Trophoblast cell (in vitro differentiated cells and primary cell): ENCODE results near the gene KCNIP3.

ENCODE experiments used
- DNase-seq, 2 donors: peaks; one replicate each; pipeline ENCODE4 v3.0.0-alpha.2; 2016
- H2AFZ ChIP-seq: 2 replicates; pipeline ENCODE4 v1.6.1; 2013; ENCODE audit warnings: low read length, moderate library complexity, mild to moderate bottlenecking; ENCODE audit not compliant: insufficient read depth, poor library complexity
- H2AK5ac ChIP-seq: 2 replicates; pipeline ENCODE4 v1.6.1; 2013; ENCODE audit warnings: mild to moderate bottlenecking, low read length
- H2BK120ac ChIP-seq: 2 replicates; pipeline ENCODE4 v1.6.1; 2013; ENCODE audit warnings: low read length, mild to moderate bottlenecking, moderate library complexity; ENCODE audit not compliant: insufficient read depth, poor library complexity
- H2BK12ac ChIP-seq: 2 replicates; pipeline ENCODE4 v1.6.1; 2013; ENCODE audit warnings: mild to moderate bottlenecking, low read length, moderate library complexity
- H2BK5ac ChIP-seq: 2 replicates; pipeline ENCODE4 v1.6.1; 2013; ENCODE audit warnings: low read length, low read depth, moderate library complexity, mild to moderate bottlenecking; ENCODE audit not compliant: poor library complexity
- H3K14ac ChIP-seq: 2 replicates; pipeline ENCODE4 v1.6.1; 2013; ENCODE audit warnings: mild to moderate bottlenecking, low read length
- H3K18ac ChIP-seq: 2 replicates; pipeline ENCODE4 v1.6.1; 2013; ENCODE audit warnings: mild to moderate bottlenecking, low read length
- H3K23ac ChIP-seq: 2 replicates; pipeline ENCODE4 v1.6.1; 2013; ENCODE audit warnings: low read length
- H3K27ac ChIP-seq: 2 replicates; pipeline ENCODE4 v1.5.1; 2013; ENCODE audit warnings: low read depth, mild to moderate bottlenecking, inconsistent platforms, low read length, moderate library complexity
- H3K27me3 ChIP-seq: 2 replicates; pipeline ENCODE4 v1.6.1; 2013; ENCODE audit warnings: inconsistent platforms, mild to moderate bottlenecking, low read length, moderate library complexity; ENCODE audit not compliant: insufficient read depth
- H3K36me3 ChIP-seq, 2 experiments: 1 replicate in 1 of 2; 2 replicates in 1 of 2; pipeline ENCODE4 v1.6.1; 2013; ENCODE audit warnings: low read length in 2 of 2, mild to moderate bottlenecking in 2 of 2, moderate library complexity in 1 of 2; ENCODE audit not compliant: insufficient read depth in 2 of 2, control insufficient read depth in 1 of 2
- H3K4ac ChIP-seq: 2 replicates; pipeline ENCODE4 v1.6.1; 2013; ENCODE audit warnings: low read depth, mild to moderate bottlenecking, low read length, moderate library complexity
- H3K4me1 ChIP-seq, 2 experiments: 1 replicate in 1 of 2; 2 replicates in 1 of 2; pipeline ENCODE4 v1.6.1; 2013; ENCODE audit warnings: low read length in 2 of 2, mild to moderate bottlenecking in 2 of 2, moderate library complexity in 1 of 2; ENCODE audit not compliant: insufficient read depth in 2 of 2, control insufficient read depth in 1 of 2
- H3K4me2 ChIP-seq: 2 replicates; pipeline ENCODE4 v1.6.1; 2013; ENCODE audit warnings: inconsistent platforms, mild to moderate bottlenecking, low read length, moderate library complexity
- H3K4me3 ChIP-seq: 2 replicates; pipeline ENCODE4 v1.5.1; 2013; ENCODE audit warnings: mild to moderate bottlenecking, low read depth, low read length, inconsistent platforms
- H3K79me1 ChIP-seq: one replicate; pipeline ENCODE4 v1.6.1; 2013; ENCODE audit warnings: low read length
- H3K79me2 ChIP-seq: 2 replicates; pipeline ENCODE4 v1.6.1; 2013; ENCODE audit warnings: low read length, mild to moderate bottlenecking; ENCODE audit not compliant: control insufficient read depth, insufficient read depth, poor library complexity
- H3K9ac ChIP-seq: 2 replicates; pipeline ENCODE4 v1.6.1; 2013; ENCODE audit warnings: mild to moderate bottlenecking, low read length
- H3K9me3 ChIP-seq: 2 replicates; pipeline ENCODE4 v1.6.1; 2013; ENCODE audit warnings: low read depth, mild to moderate bottlenecking, control low read depth, inconsistent platforms, low read length; ENCODE audit not compliant: insufficient read depth
- H4K12ac ChIP-seq: 2 replicates; pipeline ENCODE4 v1.6.1; 2013; ENCODE audit warnings: low read depth, mild to moderate bottlenecking, low read length, moderate library complexity
- H4K8ac ChIP-seq: 2 replicates; pipeline ENCODE4 v1.6.1; 2013; ENCODE audit warnings: low read depth, mild to moderate bottlenecking, low read length, moderate library complexity
- H4K91ac ChIP-seq: one replicate; pipeline ENCODE4 v1.6.1; 2013; ENCODE audit warnings: low read depth, mild to moderate bottlenecking, low read length, moderate library complexity
- WGBS: extraction: QIAGEN DNeasy Blood & Tissue Kit; methylation state at CpG from one replicate; pipeline ENCODE4 v1.1.7; 2013; ENCODE audit warnings: missing lambda C conversion rate; ENCODE audit not compliant: insufficient read length, insufficient coverage; ENCODE audit errors: extremely low coverage; 5-methylcytosine and 5-hydroxymethylcytosine counted together

KCNIP3 gene

DNA sequence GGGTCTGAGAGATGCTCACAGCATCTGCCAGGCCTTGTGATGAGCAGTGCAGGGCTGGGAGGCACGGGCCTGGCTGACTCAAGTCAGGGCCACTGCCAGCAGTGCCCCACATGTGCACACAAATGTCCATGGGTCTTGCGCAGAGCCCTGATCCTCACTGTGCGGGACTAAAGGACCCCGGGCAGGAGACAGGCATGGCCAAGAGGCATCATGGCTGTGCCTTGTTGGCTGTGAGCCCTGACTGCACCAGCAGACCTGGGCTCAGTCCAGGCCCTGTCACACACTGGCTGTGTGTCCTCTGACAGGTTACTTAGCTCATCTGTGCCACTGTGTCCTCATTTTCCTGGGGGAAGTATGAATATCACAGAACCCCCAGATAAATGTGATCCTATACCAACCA, 4.0 kb downstream of the KCNIP3 start:
- H2AK5ac ChIP-seq = no peak overlapping the region
- H4K8ac ChIP-seq = no peak overlapping the region
- no peak for DNase-seq
- no peak overlapping the region for H3K18ac ChIP-seq
- H3K4me3 ChIP-seq = no peak overlapping the region
- H3K4me2 ChIP-seq = no peak overlapping the region
- no peak overlapping the region for H4K12ac ChIP-seq
- no peaks in the 10 kb centered on the region for H3K79me2 ChIP-seq
- H3K9me3 ChIP-seq = no peaks in the 10 kb centered on the region
- H2BK12ac ChIP-seq = no peak overlapping the region
- no peak overlapping the region for H2BK120ac ChIP-seq
- no peak overlapping the region for H3K27ac ChIP-seq
- H4K91ac ChIP-seq = no peak overlapping the region
- no CpG with 5 or more reads among the region's 4 CpGs for WGBS
- H3K4ac ChIP-seq = no peak overlapping the region
- no peaks in the 10 kb centered on the region for H3K27me3 ChIP-seq
- H3K14ac ChIP-seq = no peak overlapping the region
- no peaks in the 10 kb centered on the region for H3K36me3 ChIP-seq
- H3K9ac ChIP-seq = no peak overlapping the region
- H3K23ac ChIP-seq = no peak overlapping the region
- H3K4me1 ChIP-seq = peaks cover 0 to 2% of the 10 kb centered on the region in 2 experiments
- no peak overlapping the region for H2AFZ ChIP-seq
- no peaks in the 10 kb centered on the region for H3K79me1 ChIP-seq
- no peak overlapping the region for H2BK5ac ChIP-seq

DNA sequence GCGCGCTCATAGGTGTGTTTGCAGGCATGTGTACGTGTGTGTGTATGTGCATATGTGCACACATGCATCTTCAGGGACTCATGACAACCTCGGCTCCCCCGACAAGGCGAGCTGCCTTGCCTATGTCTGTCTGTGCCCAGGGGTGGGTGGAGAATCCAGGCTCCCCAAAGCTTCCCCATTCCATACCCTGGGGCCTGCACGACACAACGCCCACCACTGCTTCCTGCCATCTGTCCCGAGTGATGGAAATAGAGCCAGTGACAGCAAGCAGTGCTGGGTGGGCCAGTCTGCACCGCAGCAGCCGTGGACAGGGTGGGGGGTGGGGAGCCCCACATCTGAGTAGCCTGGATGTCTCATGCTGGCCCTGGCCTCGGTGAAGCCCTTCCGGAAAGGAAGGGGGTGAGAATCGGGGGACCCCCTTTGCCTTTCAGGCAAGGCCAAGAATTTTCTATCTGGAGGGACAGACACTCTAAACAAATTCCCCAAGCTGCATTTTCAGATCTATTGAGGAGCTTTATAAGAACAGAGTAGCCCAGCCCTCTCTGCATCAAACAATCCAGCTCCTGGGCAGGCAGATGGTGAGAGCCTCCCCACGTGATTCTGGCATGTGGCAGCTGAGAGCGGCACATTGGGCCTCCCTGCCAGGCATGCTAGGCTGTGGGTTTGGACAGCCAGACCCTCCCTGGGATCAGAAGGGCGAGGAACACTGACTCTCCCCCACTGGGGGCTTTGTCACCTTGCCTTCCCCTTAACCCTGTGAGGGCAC, 4.9 kb downstream of the KCNIP3 start:
- H3K4me3 ChIP-seq = no peak overlapping the region
- no peak overlapping the region for H2AK5ac ChIP-seq
- H3K27me3 ChIP-seq = no peaks in the 10 kb centered on the region
- no peak overlapping the region for H3K9ac ChIP-seq
- no peak overlapping the region for H4K91ac ChIP-seq
- H3K23ac ChIP-seq = no peak overlapping the region
- no peak overlapping the region for H3K4ac ChIP-seq
- DNase-seq = no peak
- H2BK120ac ChIP-seq = no peak overlapping the region
- WGBS = no CpG with 5 or more reads among the region's 17 CpGs
- H2AFZ ChIP-seq = no peak overlapping the region
- H2BK12ac ChIP-seq = no peak overlapping the region
- H3K14ac ChIP-seq = no peak overlapping the region
- no peaks in the 10 kb centered on the region for H3K36me3 ChIP-seq
- no peak overlapping the region for H3K18ac ChIP-seq
- no peak overlapping the region for H4K12ac ChIP-seq
- no peak overlapping the region for H3K27ac ChIP-seq
- H2BK5ac ChIP-seq = no peak overlapping the region
- H3K4me1 ChIP-seq = peaks cover 0 to 2% of the 10 kb centered on the region in 2 experiments
- H3K79me2 ChIP-seq = no peaks in the 10 kb centered on the region
- no peaks in the 10 kb centered on the region for H3K79me1 ChIP-seq
- no peak overlapping the region for H4K8ac ChIP-seq
- no peak overlapping the region for H3K4me2 ChIP-seq
- no peaks in the 10 kb centered on the region for H3K9me3 ChIP-seq

DNA sequence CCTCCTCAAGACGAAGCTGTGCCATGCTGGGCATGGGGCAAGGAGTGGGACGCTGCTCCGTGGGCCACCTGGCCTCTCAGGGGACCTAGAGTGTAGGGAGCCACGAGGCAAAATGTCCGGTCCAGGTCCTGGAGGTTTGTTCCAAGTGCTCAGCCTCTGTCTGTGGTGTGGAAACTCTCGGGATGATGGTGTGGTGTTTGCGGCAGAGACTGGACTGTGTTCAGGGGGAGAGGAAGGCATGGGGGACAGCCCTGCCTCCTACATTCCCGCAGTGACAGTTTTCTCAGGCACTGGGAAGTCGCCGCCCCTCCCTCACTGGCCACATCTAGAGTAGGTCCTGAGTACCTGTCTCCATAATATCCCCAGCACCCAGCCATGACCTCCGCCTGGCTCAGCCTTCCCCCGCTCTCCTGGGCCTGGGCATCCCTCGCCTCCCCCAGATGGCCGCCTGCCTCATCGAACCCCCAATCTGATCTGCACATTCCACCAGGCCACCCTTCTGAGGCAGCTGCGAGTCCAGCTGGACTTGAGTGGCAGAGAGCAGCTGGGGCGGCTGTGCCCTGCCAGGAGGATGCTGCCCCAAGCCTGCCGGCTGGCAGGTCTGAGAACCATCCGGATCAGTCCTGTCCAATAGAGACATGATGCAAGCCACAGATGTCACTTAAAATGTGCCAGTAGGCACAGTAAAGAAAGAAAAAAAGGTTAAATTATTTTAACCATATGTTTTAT, 6.2 kb downstream of the KCNIP3 start:
- Histone ChIP-seq H3K4ac (no peak overlapping the region), H3K27ac (no peak overlapping the region), H3K79me1 (no peaks in the 10 kb centered on the region), H3K4me3 (no peak overlapping the region), H2BK12ac (no peak overlapping the region), H4K91ac (no peak overlapping the region), H3K23ac (no peak overlapping the region), H3K79me2 (no peaks in the 10 kb centered on the region), H4K12ac (no peak overlapping the region), H3K27me3 (no peaks in the 10 kb centered on the region), H3K4me1 (no peaks in the 10 kb centered on the region), H3K9ac (no peak overlapping the region), H4K8ac (no peak overlapping the region), H2BK5ac (no peak overlapping the region), H3K9me3 (no peaks in the 10 kb centered on the region), H3K36me3 (no peaks in the 10 kb centered on the region), H3K14ac (no peak overlapping the region), H2AFZ (no peak overlapping the region), H2AK5ac (no peak overlapping the region), H2BK120ac (no peak overlapping the region), H3K4me2 (no peak overlapping the region), H3K18ac (no peak overlapping the region)
- no CpG with 5 or more reads among the region's 19 CpGs for WGBS
- no peak for DNase-seq

DNA sequence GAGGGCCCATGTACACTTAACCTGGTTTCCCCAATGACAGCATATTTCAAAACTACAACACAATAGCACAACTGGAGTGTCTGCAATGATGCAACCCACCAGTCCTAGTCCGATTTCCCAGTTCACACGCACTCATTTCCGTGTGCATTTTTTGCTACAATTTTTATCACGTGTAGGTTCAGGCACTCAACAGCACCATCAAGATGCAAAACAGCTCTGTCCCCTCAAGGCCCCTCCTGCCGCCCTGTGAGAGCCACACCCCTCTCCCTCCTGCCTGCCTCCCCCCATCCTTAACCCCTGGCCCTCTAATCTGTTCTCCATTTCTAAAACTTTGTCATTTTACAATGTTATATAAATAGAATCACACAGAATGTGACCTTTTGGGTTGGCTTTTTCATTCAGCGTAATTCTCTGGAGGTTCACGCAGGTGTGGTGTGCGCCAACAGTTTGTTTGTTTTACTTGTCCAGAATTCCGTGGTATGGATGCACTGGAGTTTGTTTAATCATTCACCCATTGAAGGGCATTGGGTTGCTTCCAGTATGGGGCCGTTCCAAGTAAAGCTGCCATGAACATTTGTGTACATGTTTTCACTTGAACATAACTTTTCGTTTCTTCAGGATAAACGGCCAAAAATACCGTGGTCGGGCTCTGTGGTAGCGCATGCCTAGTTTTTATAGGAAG, 8.4 kb downstream of the KCNIP3 start:
- H4K91ac ChIP-seq = no peak overlapping the region
- no peaks in the 10 kb centered on the region for H3K79me2 ChIP-seq
- DNase-seq = no peak
- H4K12ac ChIP-seq = no peak overlapping the region
- H3K4me2 ChIP-seq = no peak overlapping the region
- H2BK12ac ChIP-seq = no peak overlapping the region
- H3K27ac ChIP-seq = no peak overlapping the region
- H2BK120ac ChIP-seq = no peak overlapping the region
- H3K4me1 ChIP-seq = no peaks in the 10 kb centered on the region
- no peak overlapping the region for H3K4me3 ChIP-seq
- WGBS = no CpG with 5 or more reads among the region's 15 CpGs
- H2AFZ ChIP-seq = no peak overlapping the region
- no peak overlapping the region for H2AK5ac ChIP-seq
- H3K9me3 ChIP-seq = no peaks in the 10 kb centered on the region
- no peak overlapping the region for H3K14ac ChIP-seq
- H2BK5ac ChIP-seq = no peak overlapping the region
- no peaks in the 10 kb centered on the region for H3K79me1 ChIP-seq
- H3K27me3 ChIP-seq = no peaks in the 10 kb centered on the region
- H3K18ac ChIP-seq = no peak overlapping the region
- no peak overlapping the region for H4K8ac ChIP-seq
- no peak overlapping the region for H3K23ac ChIP-seq
- no peak overlapping the region for H3K9ac ChIP-seq
- H3K36me3 ChIP-seq = no peaks in the 10 kb centered on the region
- H3K4ac ChIP-seq = no peak overlapping the region
